RWPE2 (cell line): Measurements from ENCODE around the gene RCAN1.
A peak's percentile ranks its signal among the peaks of the same experiment; 100 is the strongest.

Experiments used
- ATAC-seq: fragments of 200-7000 bp; cut with Tn5 transposase; 3 replicates; pipeline ENCODE4 v1.9.1; 2021; ENCODE audit warnings: low read depth
- DNase-seq: peaks from one replicate; pipeline ENCODE4 v3.0.0-alpha.2; 2020; ENCODE audit warnings: low spot score
- H3K27ac ChIP-seq: fragments of 450-650 bp; 2 replicates; pipeline ENCODE4 v1.5.1; 2017; ENCODE audit warnings: mild to moderate bottlenecking; ENCODE audit not compliant: poor library complexity, severe bottlenecking
- H3K27me3 ChIP-seq: fragments of 250-450 bp; sonication (Bioruptor Pico); 2 replicates; pipeline ENCODE4 v1.5.1; 2021; ENCODE audit warnings: mild to moderate bottlenecking, moderate library complexity; ENCODE audit not compliant: insufficient read depth, poor library complexity, severe bottlenecking
- H3K36me3 ChIP-seq: fragments of 250-450 bp; sonication (Bioruptor Pico); 2 replicates; pipeline ENCODE4 v1.5.1; 2020; ENCODE audit warnings: low read depth, mild to moderate bottlenecking, moderate library complexity
- H3K4me1 ChIP-seq: fragments of 250-450 bp; sonication (Bioruptor Pico); 2 replicates; pipeline ENCODE4 v1.5.1; 2021; ENCODE audit warnings: mild to moderate bottlenecking, moderate library complexity; ENCODE audit not compliant: insufficient read depth, poor library complexity, severe bottlenecking
- H3K4me3 ChIP-seq: fragments of 250-450 bp; sonication (Bioruptor Pico); 2 replicates; pipeline ENCODE4 v1.5.1; 2021; ENCODE audit warnings: mild to moderate bottlenecking, moderate library complexity; ENCODE audit not compliant: severe bottlenecking
- H3K9me3 ChIP-seq: fragments of 250-450 bp; sonication (Bioruptor Pico); 2 replicates; pipeline ENCODE4 v1.5.1; 2021; ENCODE audit warnings: mild to moderate bottlenecking, moderate library complexity; ENCODE audit not compliant: severe bottlenecking
- CTCF ChIP-seq: fragments of 450-650 bp; IDR thresholded peaks from one replicate; pipeline ENCODE4 v1.5.1; 2017; ENCODE audit warnings: mild to moderate bottlenecking, moderate library complexity; ENCODE audit not compliant: poor library complexity, severe bottlenecking

Gene RCAN1

GRCh38 chr21:34598931-34599400 lies 15.9 kb downstream of the RCAN1 start:
- Histone ChIP-seq H3K36me3 (no peaks in the 10 kb centered on the region), H3K4me3 (no peak overlapping the region), H3K27me3 (no peaks in the 10 kb centered on the region), H3K4me1 (peaks cover 12% of the 10 kb centered on the region), H3K27ac (no peak overlapping the region), H3K9me3 (no peaks in the 10 kb centered on the region)
- DNase-seq (no peak), ATAC-seq (peak; percentile 78)
- TF ChIP-seq CTCF = no peak

DNA sequence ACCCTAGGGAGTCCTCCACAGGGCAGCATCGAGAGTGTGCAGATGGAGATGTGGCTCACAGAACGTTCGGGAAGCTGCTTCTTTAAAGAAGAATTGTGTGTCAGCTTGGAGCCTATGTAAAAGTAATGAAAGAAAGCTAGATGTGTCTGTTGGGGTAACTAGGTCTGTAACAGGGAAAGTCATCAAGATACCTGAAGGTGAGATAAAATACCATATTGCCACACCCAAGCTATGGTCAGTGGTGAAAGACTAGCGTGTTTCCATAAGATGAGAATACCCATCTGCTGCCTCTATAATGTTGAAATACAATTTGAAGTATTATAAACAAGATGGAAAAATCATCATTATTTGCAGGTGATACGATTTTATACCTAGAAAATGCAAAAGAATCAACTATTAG lies 17.5 kb downstream of the RCAN1 start:
- TF ChIP-seq CTCF = no peak
- Histone ChIP-seq H3K27me3 (no peaks in the 10 kb centered on the region), H3K4me3 (no peak overlapping the region), H3K27ac (no peak overlapping the region), H3K9me3 (no peaks in the 10 kb centered on the region), H3K36me3 (no peaks in the 10 kb centered on the region), H3K4me1 (peaks cover 12% of the 10 kb centered on the region)
- DNase-seq = no peak
- no peak for ATAC-seq

DNA sequence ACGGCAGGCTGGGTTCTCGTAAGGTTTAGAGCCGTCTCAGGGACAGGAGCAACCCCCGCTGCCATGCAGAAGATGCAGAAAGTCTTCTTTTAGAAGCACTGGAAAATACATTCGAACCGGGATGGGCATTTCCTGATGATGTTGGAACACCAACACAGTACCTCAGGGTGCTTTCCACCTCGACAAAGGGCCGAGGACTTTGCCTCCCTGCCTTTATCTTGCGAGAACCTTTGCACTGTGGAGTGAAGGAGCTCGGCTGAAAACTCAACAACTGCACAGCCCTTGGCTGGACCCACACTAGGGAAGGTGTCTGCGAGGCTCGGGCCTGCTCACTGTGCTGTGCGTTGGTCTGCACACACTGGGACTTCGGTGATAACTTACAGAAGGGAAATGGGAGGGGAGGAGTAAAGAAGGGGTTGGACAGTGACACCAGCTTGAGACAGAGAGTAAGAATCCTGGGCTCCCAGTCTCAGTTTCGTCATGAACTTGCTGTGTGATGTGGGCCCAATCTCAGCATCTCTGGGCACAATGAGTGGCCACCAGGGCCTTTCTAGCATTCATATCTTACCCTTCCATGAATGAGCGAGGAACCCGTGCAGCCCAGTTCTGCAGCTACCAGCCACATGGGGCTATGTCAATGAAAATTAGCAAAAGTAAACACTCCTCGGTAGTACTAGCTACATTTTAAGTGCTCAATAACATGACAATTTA lies 18.2 kb downstream of the RCAN1 start:
- ATAC-seq (no peak), DNase-seq (no peak)
- Histone ChIP-seq H3K4me1 (peaks cover 12% of the 10 kb centered on the region), H3K27me3 (no peaks in the 10 kb centered on the region), H3K4me3 (no peak overlapping the region), H3K9me3 (no peaks in the 10 kb centered on the region), H3K27ac (no peak overlapping the region), H3K36me3 (no peaks in the 10 kb centered on the region)
- TF ChIP-seq CTCF = no peak

GRCh38 chr21:34595457-34595856 lies 19.5 kb downstream of the RCAN1 start:
- TF ChIP-seq CTCF = no peak
- no peaks in the 10 kb centered on the region for H3K36me3 ChIP-seq
- DNase-seq (no peak), ATAC-seq (peak; percentile 33; the same call in 1 of the 3 replicates)
- H3K4me1 ChIP-seq = peaks cover 12% of the 10 kb centered on the region
- H3K27me3 ChIP-seq = no peaks in the 10 kb centered on the region
- H3K4me3 ChIP-seq = no peak overlapping the region
- no peaks in the 10 kb centered on the region for H3K9me3 ChIP-seq
- no peak overlapping the region for H3K27ac ChIP-seq

DNA sequence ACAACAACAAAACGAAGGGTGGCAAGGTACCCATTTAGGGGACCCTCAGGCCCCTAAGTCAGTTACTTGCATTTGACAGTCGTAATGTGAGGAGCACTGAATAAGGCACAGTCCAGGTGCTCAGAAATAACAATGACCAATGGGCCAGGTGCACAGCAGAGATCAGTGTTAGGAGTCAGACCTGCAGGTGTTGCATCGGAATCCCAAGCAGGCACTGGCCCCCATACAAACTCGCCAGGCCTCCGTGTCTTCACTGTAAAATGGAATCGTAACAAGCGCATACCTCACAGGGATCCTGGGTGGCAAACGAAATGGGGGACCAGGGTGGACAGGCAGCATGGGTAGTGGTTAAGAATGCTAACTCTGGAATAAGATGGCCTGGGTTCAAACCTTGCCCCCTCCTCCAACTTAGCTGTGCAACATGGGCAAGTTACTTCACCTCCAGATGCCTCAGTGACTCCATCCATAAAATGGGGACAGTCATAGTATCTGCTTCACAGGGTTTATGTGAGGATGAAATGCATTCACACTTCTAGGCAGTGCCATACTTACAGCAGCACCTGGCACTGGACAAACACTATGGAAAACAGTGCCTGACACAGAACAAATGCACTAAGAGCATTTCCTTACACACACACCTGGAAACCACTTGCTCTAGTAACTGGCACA lies 20.2 kb downstream of the RCAN1 start:
- no peaks in the 10 kb centered on the region for H3K36me3 ChIP-seq
- no peak overlapping the region for H3K27ac ChIP-seq
- TF ChIP-seq CTCF = no peak
- no peak overlapping the region for H3K4me3 ChIP-seq
- no peak for DNase-seq
- no peak for ATAC-seq
- H3K4me1 ChIP-seq = peaks cover 12% of the 10 kb centered on the region
- no peaks in the 10 kb centered on the region for H3K9me3 ChIP-seq
- no peaks in the 10 kb centered on the region for H3K27me3 ChIP-seq
